Peyer's patch (tissue), 4 donors: Measurements from ENCODE around the gene HOXC11. TPM values are rescaled to one million over a fixed set of nuclear protein-coding genes. Genes with fewer than 3 reads are reported as not detected.

Experiments used
- DNase-seq, 3 donors: peaks; one replicate each; pipeline ENCODE4 v3.0.0-alpha.2; 2017 to 2019
- H3K27ac ChIP-seq, 4 donors: fragments of 200-600 bp; sonication (generic); one replicate each; pipeline ENCODE4 v1.5.1; 2016 to 2019
- H3K27me3 ChIP-seq, 2 donors: fragments of 200-600 bp; sonication (generic); one replicate each; pipeline ENCODE4 v1.5.1; 2019
- H3K36me3 ChIP-seq, 3 donors: fragments of 200-600 bp; sonication (generic); one replicate each; pipeline ENCODE4 v1.5.1; 2016 to 2019
- H3K4me1 ChIP-seq, 4 donors: fragments of 200-600 bp; sonication (generic); one replicate each; pipeline ENCODE4 v1.5.1; 2016 to 2019
- H3K4me3 ChIP-seq, 4 donors: fragments of 200-600 bp; sonication (generic); 1 replicate in 3 of 4; 2 replicates in 1 of 4; pipeline ENCODE4 v1.5.1; 2016 to 2019; ENCODE audit warnings: mild to moderate bottlenecking in 1 of 4
- H3K9me3 ChIP-seq, 4 donors: fragments of 200-600 bp; sonication (generic); one replicate each; pipeline ENCODE4 v1.5.1; 2016 to 2019; ENCODE audit warnings: mild to moderate bottlenecking in 1 of 4
- CTCF ChIP-seq, 6 experiments: fragments of 450-650 bp in 4 of 6; fragments of 200-600 bp in 2 of 6; sonication (generic) in 1 of 6; IDR thresholded peaks; one replicate each; pipeline ENCODE4 v1.5.1; 2017 to 2019; ENCODE audit warnings: antibody characterized with exemption in 6 of 6, mild to moderate bottlenecking in 3 of 6, moderate library complexity in 1 of 6
- POLR2A ChIP-seq, 2 donors: fragments of 450-650 bp; IDR thresholded peaks; one replicate each; pipeline ENCODE4 v1.5.1; 2017; ENCODE audit warnings: antibody characterized with exemption in 2 of 2, mild to moderate bottlenecking in 2 of 2, moderate library complexity in 2 of 2
- total RNA-seq, 4 donors: library from RNA; depleted of rRNA; stranded (reverse); fragments of >200 nt; gene quantifications; one replicate each; pipeline ENCODE4 v1.1.0, GENCODE V29; 2016

Gene HOXC11
- total RNA-seq, 4 donors from 2014 or later, result 0.40 to 0.76 (median 0.70) TPM; not detected in 1

DNA sequence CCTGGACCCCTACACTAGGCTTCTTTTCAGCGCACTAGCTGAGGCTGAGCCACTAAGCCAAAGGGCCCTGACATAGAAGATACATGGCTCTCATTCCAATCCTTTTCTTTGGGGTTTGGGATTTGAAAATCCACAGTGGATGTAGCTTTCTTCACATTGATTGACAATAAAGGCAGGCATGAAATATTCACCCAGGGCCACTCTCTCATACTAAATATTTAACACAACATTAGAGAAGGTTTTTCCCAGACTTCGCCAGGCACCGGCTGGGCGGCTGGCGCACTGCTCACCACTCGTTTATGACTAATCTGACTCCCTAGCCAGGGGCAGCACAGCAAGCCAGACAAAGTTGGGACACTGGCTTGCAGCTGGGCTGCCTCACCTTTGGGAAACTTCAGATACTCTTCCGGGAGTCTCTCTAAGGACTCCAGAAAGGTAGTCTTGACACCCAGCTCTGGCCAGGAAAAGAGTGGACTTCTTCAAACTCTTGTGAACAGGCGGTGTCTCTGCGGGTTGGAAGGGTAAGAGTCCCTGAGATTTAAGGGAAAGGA lies 699 bp upstream of the HOXC11 start:
- peaks cover 0 to 23% (median 14%) of the 10 kb centered on the region in 4 donors for H3K4me1 ChIP-seq
- no peak overlapping the region for H3K4me3 ChIP-seq
- TF ChIP-seq CTCF (IDR thresholded peaks at IDR 0.05), result no peak
- TF ChIP-seq POLR2A (IDR thresholded peaks at IDR 0.05), result no peak
- no peak overlapping the region for H3K27ac ChIP-seq
- no peaks in the 10 kb centered on the region for H3K36me3 ChIP-seq
- peaks cover 0 to 78% of the 10 kb centered on the region in 2 donors for H3K27me3 ChIP-seq
- peaks cover 0 to 6% (median 0%) of the 10 kb centered on the region in 4 donors for H3K9me3 ChIP-seq
- no peak for DNase-seq

DNA sequence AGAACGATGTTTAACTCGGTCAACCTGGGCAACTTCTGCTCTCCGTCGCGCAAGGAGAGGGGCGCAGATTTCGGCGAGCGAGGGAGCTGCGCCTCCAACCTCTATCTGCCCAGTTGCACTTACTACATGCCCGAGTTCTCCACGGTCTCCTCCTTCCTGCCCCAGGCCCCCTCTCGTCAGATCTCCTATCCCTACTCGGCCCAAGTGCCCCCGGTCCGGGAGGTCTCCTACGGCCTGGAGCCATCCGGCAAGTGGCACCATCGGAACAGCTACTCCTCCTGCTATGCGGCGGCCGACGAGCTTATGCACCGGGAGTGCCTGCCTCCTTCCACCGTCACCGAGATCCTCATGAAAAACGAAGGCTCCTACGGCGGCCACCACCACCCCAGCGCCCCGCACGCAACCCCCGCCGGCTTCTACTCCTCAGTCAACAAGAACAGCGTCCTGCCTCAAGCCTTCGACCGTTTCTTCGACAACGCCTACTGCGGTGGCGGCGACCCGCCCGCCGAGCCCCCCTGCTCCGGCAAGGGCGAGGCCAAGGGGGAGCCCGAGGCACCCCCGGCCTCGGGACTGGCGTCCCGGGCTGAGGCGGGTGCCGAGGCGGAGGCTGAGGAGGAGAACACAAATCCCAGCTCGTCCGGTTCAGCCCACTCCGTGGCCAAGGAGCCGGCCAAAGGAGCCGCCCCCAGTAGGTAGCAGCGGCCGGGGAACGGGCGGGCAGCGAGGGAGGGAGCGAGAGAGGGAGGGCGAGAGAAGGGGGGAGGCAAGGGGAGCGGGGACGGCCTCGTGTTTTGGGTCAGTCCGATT lies 513 bp downstream of the HOXC11 start:
- no peaks in the 10 kb centered on the region for H3K36me3 ChIP-seq
- TF ChIP-seq CTCF (IDR thresholded peaks at IDR 0.05) (no peak), POLR2A (IDR thresholded peaks at IDR 0.05) (no peak)
- H3K27me3 ChIP-seq, result peaks cover 0 to 73% of the 10 kb centered on the region in 2 donors
- peaks cover 0 to 6% (median 0%) of the 10 kb centered on the region in 4 donors for H3K9me3 ChIP-seq
- H3K4me1 ChIP-seq, result peaks cover 0 to 31% (median 16%) of the 10 kb centered on the region in 4 donors
- H3K27ac ChIP-seq, result no peak overlapping the region
- peak overlapping the region in 2 of 4 donors; percentile 46 to 63 for H3K4me3 ChIP-seq
- peak in 1 of 3 donors; percentile 46 for DNase-seq

DNA sequence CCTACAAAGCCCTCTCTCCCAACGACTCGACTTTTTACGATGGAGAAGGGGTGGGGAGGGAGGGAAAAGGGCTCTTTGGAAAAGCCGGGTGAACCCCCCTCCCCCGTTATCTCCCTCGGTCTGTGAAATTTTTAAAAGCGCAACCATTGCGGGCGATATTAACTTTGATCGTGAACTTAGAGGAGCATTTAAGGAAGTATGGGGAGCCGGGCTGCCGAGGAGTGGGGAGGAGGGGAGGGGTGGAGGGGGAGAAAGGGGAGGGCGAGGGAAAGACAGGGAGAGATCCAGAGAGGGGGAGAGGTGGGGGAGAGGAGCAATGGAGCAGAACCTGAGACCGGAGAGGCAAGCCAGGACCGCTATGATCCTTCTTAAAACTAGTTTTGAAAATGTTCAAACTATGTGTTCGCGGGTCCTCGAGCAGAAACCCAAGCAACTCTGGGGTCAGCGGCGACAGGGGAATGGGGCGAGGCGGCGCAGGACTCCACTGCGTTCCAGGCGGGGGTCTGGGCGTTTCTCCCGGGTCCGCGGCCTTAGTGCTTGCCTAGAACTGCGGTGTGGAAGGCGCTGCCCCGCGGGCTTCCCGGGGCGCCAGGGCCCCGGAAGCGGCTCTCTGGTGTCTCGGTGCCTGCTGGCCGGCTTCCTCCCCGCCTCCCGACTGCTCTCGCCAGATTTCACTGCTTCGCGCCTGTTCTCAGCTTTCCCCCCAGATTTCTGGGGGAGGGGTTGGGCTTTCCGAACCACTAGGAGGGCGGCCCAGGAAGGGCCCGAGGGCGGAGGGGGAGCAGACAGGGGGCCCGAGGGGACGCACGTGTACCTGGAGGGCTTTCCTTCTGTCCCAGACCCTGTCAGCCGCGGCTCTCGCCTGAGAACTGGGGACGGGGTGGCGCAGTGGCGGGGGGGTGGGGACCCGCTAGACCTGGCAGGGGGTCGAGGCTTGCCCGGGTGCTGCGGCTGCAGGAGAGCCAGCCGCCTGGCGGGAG lies 1.4 kb downstream of the HOXC11 start, which contains the start of gene HOTAIR:
Gene HOTAIR (minus strand): TSS at position 871 of the 980 bp plus-strand sequence.
- DNase-seq, result no peak
- no peak within 1 kb of the TSS for H3K27ac ChIP-seq
- TF ChIP-seq CTCF (IDR thresholded peaks at IDR 0.05), result no peak
- TF ChIP-seq POLR2A (IDR thresholded peaks at IDR 0.05), result no peak

GRCh38 chr12:53975064-53975471 lies 2.1 kb downstream of the HOXC11 start:
- peaks cover 0 to 60% of the 10 kb centered on the region in 2 donors for H3K27me3 ChIP-seq
- H3K4me3 ChIP-seq, result peak overlapping the region; percentile 4 to 63 (median 36)
- no peak overlapping the region for H3K27ac ChIP-seq

More for the DNA sequence above, 1.4 kb downstream of the HOXC11 start, which contains the start of gene HOTAIR:
- Histone ChIP-seq H3K4me1 (peaks cover 0 to 34% (median 16%) of the 10 kb centered on the region in 4 donors), H3K36me3 (no peaks in the 10 kb centered on the region), H3K4me3 (peak within 1 kb of the TSS; percentile 4 to 63 (median 36)), H3K9me3 (peaks cover 0 to 6% (median 0%) of the 10 kb centered on the region in 4 donors), H3K27me3 (peaks cover 0 to 66% of the 10 kb centered on the region in 2 donors)

More at GRCh38 chr12:53975064-53975471, 2.1 kb downstream of the HOXC11 start:
- H3K36me3 ChIP-seq, result no peaks in the 10 kb centered on the region
- H3K4me1 ChIP-seq, result peaks cover 0 to 34% (median 16%) of the 10 kb centered on the region in 4 donors
- TF ChIP-seq CTCF (IDR thresholded peaks at IDR 0.05) (no peak), POLR2A (IDR thresholded peaks at IDR 0.05) (no peak)
- peaks cover 0 to 6% (median 0%) of the 10 kb centered on the region in 4 donors for H3K9me3 ChIP-seq
- DNase-seq, result no peak
